OCI-M1 (cell line): Measurements from ENCODE around the gene CHST8.
"Not testable (repeated sequence)": the region's sequence is repeated elsewhere in the genome, so short reads cannot be mapped to it uniquely, and the experiment has no call there.

ENCODE experiments used
- DNase-seq: peaks from one replicate; lab custom pipeline; 2025; lab: John Stamatoyannopoulos, UW

CHST8 gene, protein sequence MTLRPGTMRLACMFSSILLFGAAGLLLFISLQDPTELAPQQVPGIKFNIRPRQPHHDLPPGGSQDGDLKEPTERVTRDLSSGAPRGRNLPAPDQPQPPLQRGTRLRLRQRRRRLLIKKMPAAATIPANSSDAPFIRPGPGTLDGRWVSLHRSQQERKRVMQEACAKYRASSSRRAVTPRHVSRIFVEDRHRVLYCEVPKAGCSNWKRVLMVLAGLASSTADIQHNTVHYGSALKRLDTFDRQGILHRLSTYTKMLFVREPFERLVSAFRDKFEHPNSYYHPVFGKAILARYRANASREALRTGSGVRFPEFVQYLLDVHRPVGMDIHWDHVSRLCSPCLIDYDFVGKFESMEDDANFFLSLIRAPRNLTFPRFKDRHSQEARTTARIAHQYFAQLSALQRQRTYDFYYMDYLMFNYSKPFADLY

DNA sequence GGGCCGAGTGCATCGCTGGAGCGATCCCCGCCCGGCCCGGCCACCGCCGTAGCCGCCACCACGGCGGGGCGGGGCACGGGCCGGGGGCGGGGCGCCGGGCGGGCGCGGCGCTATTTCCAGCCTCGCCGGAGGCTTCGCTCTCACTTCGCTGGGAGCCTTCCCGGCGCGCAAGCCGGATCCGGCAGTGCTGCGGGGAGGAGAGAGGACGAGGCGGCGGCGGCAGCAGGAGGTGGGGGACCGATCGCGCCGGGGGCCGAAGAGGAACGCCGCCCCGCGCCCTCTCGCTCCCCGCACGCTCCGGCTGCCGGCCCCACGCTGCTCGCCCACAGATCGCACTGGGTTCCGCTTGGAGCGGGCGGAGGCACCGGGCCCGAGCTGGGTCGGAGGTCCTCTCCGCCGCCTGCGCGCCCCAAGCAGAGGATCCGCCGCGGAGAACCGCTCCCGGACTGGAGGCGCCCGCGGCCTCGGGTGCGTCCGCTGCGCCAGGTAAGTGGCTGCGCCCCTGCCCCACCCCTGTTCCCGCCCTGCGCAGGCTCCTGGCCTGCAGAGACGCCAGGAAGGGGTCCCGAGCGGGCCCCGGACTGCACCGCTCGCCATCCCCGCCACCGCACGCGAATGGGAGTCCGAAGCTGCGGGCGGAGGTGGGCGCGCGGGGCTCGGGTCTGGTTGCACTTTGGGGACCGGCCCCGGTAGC, at the start of gene CHST8:
CHST8 (plus strand) TSS at position 143 of the 694 bp plus-strand sequence. CDS start 67,309 bp downstream, outside the sequence.
- DNase-seq: no peak

DNA sequence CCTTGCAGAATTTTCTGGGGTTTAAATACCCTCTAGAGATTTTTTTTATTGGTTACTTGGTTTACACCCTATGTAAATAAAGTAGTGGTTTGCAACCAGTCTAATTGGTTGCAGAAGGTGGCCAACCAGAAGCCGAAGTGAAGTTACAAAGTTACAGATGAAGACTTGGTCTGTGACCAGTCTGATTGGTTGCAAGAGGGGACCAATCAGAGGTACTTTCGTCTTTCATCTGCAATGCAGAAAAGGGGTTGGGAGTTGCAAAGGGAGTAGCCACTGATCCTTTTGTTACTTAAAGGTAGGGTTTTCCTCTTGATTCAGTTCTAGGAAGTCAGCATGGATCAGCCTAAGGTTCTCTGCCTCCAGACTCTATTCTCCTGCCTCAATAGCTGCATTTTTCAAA, 48.8 kb upstream of the CHST8 start:
- no peak for DNase-seq

DNA sequence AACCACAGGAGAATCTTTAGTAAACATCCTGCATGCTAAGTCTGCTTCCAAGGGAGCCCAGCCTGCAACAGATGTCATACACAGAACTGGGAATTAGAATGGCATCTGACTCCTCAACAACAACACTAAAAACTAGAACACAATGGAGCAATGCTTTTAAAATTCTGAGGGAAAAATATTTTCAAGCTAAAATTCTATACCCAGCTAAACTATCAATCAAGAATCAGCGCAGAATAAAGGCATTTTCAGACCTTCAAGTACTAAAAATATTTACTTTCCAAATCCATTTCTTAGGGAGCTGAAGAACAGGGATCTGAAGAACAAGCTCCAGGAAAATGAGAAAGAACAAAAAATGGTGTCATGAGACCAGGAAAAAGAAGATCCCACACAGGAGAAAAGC, 46.9 kb upstream of the CHST8 start:
- no peak for DNase-seq

DNA sequence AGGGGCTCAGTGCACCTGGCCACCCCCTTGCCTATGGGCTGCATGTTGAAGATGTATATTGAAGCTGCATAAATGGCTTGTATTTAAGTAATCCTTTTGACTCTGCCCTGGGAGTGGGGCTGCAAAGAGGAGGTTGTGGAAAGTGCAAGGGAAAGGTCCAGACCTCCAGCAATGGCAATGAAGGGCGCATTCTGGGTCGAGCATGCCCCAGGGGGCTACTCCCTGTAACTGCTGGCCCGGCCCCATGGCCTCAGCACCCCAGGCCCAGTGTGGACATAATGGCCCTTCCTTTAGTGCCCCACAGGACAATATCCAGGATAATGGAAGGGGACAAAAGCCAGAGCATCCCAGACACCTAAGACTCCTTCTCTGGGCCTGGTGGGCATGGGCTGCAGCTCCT, 43.1 kb upstream of the CHST8 start:
- DNase-seq: no peak

DNA sequence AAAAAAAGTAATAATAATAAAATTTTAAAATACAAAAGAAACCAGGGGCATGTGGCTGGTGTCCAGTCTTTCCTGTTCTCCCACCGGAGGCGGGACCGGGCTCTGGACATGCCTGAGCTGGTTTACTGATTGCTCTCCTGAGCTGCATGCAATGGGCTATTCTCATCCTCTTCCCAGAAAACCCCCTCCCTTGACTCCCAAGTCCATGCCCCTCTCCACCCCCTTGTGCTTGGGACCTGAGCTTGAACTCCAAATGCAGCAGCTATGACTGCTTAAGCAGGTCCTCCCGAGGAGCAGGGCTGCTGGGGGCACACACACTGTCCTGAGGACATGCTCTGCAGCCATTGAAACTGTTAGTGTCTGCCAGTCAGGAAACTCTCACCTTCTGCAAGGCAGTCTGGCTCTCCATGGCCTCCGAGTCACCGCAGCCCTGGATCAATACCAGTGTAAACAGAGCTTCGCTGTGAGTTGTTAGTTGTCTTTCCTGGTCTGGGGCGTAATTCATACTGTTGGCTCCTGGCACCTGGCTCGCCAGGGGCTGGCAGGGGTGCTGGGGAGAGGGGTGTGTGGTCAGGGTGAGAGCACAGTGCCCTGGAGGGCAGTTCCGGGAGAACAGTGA, 41.6 kb upstream of the CHST8 start:
- DNase-seq: no peak

DNA sequence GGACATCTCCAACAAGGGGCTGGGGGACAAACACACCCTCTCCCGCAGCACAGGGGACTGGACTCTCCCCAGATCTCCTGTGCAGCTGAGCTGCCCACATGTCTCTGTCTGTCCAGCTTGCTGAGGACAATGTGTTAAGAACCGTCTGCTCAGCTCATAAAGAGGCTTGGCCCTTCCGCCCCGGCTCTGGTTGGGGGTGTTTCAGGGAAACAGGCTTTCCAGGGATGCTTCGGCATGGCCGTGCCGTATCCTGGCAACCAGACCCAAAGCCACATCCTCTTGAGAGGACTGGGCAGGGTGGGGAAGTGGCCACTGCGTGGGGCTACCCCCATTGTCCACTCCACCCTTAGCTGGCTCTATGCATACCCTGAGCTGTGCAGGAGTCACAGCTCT, 41.1 kb upstream of the CHST8 start:
- DNase-seq: no peak

DNA sequence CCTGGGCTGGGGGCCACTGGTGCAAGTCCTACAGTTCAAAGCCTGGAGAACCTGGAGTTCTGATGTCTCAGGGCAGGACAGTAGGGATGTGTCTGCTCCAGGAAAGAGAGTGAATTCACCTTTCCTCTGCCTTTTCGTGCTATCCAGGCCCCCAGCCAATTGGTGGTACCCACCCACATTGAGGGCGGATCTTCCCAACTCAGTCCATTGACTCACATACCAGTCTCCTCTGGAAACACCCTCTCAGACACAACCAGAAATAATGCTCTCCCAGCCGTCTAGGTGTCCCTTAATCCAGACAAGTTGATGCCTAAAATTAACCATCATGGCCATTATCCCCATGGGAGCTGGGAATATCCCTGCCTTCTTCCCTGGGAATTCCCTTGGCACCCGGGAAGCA, 38.8 kb upstream of the CHST8 start:
- DNase-seq: no peak

DNA sequence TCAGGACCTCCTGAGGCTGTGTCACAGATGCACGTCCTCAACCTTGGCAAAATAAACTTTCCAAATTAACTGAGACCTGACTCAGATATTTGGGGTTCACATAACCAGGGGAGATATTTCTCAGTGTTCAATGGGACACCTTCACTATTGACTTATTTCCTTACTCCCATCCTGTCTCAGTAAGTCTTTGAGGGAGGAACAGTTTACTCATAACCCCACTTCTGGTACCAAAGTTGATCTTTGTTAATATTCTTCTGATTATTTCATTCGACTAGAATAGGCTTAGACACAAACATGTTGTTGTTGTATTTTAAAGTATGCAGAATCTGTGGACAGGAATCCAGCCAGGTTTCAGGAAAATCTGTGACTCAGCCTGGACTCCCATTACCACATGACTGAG, 34.6 kb upstream of the CHST8 start:
- DNase-seq: no peak

DNA sequence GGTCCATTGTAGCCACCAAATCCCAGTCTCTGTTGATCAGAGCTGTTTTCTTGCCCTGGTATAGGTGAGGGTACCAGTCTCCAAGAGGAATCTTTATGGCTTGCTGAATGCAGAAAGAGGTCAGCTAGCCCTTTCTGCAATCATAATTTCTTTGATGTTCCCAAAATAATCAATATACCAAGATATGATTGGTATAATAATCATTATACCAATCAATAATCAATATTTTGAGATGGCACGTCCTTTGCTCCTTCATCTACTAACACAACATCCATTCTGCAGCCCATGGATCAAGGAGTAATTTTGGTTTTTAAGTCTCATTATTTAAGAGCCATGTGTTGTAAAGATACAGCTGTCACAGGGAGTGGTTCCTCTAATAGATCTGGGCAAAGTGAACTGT, 31.5 kb upstream of the CHST8 start:
- DNase-seq: no peak

DNA sequence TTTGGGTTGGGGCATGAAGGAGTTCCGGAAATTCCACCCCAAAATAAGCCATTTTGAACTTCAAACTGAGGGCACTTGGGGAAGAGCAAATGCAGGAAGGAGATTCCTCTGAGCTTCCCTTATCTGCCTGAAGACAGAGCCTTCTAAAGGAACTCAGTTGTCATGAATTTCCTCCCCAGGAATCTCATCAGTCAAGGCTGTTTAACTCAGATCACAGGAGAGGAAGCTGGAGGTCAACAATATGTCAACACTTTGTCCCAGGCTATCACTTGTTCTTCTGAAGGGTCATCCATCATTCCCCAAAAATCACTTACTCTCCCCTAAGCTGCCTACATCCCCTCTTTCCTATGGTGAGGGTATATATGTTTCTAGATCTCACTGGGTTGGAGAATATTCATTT, 26.0 kb upstream of the CHST8 start:
- no peak for DNase-seq

DNA sequence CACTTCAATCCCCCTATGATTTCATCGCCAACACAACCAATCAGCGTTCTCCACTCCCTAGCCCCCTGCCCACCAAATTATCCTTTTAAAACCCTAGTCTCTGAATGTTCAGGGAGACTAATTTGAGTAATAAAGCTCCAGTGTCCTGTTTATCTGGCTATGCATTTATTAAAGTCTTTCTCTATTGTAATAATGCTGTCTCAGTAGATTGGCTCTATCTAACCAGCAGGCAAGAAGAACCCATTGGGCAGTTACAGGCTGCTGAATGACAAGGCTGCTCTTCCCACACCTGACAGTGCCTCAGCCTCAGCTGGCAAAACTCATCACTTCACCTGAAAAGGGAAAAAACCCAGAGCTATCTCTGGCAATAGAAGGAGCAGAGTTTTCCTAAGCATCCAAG, 20.2 kb upstream of the CHST8 start:
- DNase-seq: no peak

DNA sequence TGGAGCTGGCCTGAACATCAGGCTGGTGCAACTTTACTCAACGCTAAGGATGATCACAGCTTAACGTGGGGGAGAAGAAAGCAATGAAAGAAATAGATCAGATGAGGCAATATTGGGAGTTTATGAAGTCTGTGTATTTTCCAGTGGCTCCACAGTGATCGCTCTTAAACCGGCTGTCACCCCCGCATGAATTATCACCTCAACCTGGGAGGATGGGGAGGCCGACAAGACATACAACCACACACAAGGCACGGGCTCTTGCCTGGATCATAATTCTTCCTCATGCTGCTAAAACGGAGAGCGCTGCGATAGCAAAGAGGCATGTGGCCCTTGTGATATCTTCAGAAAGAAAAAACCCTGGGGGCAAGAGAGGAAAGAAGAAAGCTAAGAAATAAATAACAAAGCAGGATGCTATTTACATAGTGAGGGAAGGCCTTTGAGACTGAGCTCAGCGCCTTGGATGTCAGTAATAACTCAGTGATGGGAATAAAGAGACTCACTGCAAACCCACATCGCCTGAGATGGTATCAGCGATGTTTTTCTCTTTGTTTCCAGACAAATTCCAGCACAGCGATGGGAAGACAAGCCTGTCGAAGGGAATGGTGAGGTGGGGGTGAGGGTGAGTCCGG, 19.1 kb upstream of the CHST8 start:
- no peak for DNase-seq

DNA sequence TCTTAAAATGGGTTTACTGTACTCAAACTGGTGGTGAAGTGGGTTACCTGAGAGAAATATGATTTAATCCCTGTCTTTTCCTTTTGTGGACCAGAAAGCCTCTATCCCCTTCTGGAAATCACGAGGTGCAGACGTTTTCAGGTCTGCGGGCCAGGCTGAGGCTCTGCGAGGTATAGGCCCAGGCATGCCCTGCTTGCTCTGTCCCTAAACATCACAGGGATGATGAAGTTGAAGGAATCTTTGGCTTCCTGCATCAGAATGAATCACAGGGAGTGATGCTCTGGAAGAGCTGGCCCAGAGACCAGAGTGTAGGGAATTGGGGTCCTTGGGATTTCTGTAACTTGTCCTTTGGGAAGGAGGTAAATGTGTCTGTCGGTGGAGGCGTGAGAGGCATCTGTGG, 18.4 kb upstream of the CHST8 start:
- DNase-seq: no peak

DNA sequence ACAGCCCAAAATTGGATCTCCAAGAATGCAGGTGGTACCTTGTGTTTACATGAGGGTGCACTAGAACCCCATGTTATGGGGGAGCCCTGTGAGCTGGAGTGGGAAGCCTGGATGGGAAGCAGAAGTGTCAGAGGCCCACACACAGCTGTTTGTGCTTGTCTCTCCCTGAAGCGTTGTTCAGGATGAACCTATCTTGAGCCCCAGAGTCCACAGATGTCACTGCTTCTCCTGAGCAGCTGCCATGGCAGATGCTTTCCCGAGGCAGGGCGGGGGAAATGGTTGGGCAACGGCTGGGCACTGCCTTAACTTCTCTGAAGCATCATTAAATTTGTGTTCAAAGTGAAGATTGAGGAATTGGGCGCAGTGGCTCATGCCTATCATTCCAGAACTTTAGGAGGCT, 17.1 kb upstream of the CHST8 start:
- DNase-seq: no peak

DNA sequence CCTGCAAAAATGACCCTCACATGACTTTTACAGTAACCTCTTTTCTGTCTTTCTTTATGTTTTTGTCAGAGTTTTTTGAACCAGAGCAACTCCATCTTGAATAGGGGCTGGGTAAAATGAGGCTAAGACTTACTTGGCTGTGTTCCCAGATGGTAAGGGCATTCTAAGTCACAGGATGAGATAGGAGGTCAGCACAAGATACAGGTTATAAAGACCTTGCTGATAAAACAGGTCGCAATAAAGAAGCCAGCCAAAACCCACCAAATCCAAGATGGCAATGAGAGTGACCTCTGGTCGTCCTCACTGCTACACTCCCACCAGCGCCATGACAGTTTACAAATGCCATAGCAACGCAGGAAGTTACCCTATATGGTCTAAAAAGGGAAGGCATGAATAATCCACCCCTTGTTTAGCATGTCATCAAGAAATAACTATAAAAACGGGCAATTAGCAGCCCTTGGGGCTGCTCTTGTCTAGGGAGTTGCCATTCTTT, 15.9 kb upstream of the CHST8 start:
- not testable (repeated sequence) for DNase-seq

DNA sequence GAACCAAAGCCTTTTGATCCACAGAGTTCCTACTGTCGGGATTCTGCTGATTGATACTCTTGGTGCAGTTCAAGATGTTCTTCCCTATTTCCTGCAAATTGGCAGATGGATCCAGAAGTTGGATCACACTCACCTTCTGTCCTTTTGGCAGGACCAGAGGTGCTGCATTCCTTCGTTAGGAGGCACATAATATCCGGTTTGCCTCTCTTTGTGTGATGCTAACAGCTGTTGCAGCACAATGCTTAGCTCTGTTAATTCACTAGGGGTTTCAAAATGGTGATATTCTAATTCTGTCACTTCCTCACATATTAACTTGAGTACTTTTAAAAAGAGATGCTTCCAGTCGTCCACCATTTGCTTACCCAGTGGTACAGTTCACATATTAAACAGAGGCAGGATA, 15.2 kb upstream of the CHST8 start:
- no peak for DNase-seq

DNA sequence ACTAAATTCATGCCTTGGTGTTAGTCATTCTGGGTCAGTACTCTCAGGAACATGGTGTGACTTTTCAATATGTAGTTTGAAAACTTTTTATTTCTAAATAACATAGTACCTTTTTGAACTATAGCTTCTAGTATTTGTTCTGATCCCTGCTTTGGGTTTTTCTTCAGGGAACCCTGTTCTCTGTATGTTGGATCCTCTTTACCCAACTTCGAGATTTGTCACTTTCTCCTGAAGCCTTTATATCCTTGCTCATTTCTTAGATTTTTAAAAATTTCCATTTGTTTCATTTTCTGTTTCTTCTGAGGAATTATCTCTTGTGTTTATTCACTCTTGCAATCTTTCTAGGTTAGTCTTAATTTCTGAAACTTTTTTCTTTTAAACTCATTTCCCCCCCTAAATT, 12.4 kb upstream of the CHST8 start:
- DNase-seq: no peak

DNA sequence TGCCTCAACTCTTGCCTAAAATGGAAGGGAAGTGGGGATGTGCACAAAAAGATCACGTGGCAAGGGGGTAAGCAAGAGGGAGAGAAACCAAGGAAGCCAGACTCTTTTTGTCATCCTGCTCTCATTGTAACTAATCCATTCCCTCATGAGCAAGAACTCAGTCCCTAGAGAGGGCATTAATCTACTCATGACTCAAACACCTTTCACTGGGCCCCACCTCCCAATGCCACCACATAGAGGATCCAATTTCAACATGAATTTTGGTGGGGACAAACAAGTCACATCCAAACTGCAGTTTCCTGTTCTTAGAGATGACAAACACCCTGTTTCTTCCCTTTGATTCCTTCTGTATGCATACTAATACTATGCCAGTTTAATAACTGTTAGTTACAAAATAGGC, 11.2 kb upstream of the CHST8 start:
- no peak for DNase-seq

DNA sequence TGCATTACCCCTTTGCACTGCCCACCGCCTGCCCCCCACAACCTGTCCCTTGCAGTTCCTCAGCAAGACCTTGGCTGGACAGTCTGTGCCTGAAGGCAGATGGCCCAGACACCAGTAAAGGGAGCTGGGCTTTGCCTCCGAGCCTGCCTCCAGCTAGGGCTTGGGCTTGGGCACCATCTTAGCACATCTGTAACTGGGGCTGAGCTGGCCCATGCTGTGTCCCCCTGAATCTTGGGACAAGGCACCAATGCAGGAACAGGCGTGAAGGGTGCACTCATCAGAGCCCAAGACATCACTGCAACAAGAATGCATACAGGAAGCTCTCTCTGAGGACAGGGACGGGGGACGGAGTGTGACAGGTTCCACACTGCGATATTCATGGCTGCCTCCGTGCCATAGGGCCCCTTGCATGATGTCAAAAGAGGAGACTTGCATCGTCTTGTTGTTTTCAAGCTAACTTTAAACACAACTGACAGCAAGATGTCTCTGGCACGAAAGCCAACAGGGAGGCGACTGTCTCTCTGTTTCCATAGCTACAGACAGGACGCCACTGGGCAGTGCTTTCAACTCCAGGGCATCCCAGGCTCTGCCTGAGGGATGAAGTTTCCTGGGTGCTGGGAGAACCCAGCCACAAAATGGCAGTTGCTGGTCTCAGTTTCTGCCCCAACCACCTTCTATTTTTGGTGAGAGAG, 8.7 kb upstream of the CHST8 start:
- no peak for DNase-seq

DNA sequence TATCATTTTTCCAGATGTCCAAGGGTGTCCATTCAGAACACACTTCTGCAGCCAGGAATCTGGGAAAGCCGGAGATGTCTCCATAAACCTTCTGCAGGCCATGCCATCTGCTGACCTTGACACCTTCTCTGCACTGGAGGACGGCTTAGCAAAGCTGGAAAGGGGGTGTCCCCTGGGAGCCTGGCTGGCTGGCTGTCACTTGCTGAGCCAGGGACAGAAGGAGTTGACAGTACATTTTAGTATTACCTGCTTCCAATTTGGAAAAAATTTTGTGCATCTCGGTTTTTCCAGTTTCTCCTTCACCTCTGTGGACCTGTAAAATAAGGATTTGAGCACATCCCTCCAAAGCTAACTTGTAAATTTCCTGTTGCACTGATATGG, 8.1 kb upstream of the CHST8 start:
- DNase-seq: no peak

DNA sequence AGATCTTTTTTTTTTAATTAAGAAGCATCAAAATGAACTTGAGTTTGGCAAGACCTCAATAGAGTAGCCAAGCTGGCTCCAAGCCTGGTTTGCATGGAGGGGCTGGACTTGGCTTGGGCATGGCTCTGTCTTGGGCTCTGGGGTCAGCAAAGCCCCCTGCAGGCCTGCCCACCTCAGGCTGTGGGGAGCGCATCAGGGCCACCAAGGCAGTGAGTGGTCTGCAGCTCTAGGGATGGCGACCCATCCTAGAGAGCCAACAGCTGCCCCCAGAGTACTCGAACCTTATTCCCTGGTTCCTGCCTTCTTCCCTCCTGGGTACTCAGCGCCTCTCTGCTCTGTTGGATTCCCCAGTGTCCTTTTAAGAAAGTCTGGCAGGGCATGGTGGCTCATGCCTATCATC, 5.4 kb upstream of the CHST8 start:
- DNase-seq: no peak

DNA sequence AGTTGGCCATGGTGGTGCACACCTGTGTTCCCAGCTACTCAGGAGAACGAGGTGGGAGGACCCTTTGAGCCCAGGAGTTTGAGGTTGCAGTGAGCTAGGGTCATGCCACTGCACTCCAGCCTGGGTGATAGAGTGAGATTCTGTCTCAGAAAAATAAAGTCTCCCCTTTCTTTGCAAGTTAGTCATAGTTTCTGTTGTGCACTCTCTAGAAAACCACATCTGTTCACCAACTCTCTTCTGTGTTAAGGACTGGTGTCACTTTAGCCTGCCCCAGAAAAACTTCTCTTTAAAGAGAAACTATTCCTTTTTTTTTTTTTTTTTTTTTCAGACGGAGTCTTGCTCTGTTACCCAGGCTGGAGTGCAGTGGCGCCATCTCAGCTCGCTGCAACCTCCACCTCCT, 4.9 kb upstream of the CHST8 start:
- no peak for DNase-seq
